ENCODE results near the gene ZNF423.

- no peak for TF ChIP-seq CTCF (IDR thresholded peaks at IDR 0.05)
- no peak for TF ChIP-seq POLR2AphosphoS5 (IDR thresholded peaks at IDR 0.05; ENCODE audit: low read depth, low read length)
Measured at GRCh38 chr16:49594153-49594552, 261.8 kb downstream of the ZNF423 start.
